HG03175 (cell line): ENCODE measurements around the gene KREMEN1.
A peak's percentile ranks its signal among the peaks of the same experiment; 100 is the strongest.

ENCODE experiments used
- ATAC-seq: cut with Tn5 transposase; IDR thresholded peaks from one replicate; pipeline ENCODE4 v1.9.1; 2021; ENCODE audit warnings: mild to moderate bottlenecking, moderate library complexity; ENCODE audit not compliant: unreplicated experiment

The KREMEN1 gene

DNA sequence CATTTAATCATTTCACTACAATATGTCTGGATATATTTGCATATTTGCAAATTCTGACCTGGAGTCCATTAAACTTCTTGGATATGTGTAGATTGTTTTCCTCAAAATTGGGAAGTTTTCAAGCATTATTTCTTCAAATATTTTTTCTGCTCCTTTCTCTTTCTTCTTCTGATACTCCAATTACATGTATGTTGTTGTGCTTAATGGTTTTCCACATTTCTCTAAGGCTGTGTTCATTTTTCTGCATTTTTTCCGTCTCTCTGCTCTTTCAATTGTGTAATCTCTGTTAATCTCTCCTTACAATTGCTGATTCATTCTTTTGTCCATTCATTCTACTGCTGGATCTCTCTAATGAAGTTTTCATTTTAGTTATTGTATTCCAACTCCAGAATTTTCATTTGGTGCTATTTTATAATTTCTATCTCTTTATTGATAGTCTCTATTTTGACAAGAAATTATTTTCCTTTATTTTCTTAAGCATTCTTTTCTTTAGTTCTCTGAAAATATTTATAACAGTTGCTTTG is 102.5 kb downstream of the KREMEN1 start:
- no peak for ATAC-seq

DNA sequence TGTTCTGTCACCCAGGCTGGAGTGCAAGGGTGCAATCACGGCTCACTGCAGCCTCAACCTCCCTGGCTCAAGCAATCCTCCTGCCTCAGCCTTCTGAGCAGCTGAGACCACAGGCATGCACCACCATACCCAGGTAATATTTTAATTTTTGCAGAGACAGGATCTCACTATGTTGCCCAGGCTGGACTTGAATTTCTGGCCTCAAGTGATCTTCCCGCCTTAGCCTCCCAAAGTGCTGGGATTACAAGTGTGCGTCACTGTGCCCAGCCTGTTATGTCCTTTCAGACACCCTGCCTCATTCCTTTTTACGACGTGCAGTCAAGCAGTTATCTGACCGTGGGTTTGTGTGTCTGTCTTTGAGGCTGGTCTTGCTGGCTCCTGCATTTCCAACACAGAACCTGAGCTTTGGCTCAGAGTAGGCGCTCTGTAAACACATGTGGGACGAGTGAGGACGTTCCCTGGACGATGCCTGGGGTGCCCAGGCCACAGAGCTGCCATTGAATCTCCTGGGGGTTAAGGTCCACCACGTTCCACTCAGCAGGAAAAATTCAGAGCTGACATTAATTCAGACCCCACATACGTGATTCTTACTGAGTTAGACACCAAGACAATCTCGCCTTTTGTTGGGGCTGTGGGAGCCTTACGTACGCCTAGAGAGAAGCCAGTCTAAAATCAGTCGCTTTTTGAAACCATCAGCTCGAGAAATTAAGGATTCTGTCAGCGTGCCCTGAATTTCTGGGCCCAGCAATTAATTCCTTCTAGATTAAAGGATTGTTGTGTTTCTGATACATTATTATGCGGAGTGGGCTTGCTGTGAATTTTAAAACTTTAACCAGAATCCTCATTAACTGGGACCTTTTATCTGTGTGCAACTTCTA is 111.4 kb downstream of the KREMEN1 start:
- ATAC-seq, result no peak

DNA sequence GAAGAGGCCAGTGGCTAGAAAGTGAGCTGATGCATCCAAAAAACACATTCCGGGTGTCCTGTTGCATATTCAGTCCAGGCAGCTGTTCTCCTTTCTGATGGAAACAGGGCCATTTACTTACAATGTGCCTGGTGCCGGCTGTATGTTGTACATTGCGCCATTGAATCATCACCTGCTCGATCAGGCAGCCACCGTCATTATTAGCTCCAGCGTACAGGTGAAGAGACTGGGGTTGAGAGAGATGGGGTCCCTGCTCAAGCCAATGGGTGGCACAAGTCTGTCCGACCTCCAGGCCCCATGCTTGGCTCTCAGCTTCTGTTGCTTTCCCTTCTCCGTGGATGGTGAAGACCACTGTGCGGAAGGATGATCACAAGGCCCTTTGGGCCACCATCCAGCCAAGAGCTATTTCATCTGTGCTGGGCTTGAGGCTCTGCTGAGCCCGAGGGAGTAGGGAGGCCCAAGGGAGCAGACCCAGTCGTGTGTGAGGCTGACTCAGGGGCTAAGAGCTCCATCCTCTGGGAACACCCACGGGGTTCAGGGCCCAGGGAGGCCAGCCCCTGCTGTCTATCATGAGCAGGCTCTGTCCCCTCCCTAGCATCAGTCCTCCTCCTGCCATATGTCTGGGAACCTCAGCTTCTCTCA is 112.1 kb downstream of the KREMEN1 start:
- ATAC-seq, result no peak

DNA sequence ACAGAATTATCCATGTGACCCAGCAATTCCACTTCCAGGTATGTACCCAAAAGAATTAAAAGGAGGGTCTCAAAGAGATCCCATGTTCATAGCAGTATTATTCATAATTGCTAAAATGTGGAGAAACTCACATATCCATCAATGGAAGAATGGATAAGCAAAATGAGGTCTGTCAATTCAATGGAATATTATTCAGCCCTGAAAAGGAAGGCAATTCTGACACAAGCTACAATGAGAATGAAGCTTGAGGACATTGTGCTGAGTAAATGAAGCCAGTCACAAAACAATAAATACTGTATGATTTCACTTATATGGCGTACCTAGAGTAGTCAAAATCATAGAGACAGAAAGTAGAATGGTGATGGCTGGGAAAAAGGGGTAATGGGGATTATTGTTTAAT is 113.5 kb downstream of the KREMEN1 start:
- ATAC-seq, result no peak

DNA sequence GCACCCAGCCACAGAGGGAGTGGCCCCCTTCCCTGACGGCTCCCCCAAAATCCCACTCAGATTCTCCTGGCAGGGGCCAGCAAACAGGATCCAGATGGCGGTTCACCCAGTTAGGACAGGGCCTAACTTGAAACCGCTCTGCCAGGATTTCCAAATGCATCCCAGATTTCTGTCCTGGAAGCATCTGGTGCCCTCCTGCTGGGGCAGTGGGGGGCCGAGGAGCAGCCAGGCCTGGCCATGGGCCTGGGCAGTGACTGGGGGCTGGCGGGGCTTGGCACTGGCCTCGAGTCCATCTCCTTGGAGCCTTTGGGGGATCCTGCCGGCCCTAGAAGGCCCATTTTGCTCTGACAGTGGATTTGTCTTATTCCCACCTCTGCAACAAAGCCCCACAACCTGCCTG is 115.0 kb downstream of the KREMEN1 start:
- ATAC-seq, result no peak

DNA sequence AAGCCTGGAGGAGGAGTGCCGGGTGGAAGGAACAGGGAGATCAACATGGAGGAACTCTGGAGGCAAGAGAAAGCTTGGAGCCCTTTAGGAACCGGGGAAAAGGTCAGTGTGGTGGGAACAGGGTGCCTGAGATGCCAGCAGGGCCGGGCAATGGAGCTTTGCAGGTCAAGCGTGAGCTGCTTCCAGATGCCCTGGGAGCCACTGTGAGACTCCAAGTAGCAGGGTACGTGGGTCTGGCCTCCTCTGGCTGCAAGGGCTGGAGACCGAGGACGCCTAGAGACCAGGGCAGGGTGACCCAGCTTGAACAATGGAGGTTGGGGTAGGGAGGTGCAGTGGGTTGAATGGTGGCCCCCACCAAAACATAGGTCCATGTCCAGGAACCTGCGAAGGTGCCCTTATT is 117.2 kb downstream of the KREMEN1 start:
- ATAC-seq, result no peak

DNA sequence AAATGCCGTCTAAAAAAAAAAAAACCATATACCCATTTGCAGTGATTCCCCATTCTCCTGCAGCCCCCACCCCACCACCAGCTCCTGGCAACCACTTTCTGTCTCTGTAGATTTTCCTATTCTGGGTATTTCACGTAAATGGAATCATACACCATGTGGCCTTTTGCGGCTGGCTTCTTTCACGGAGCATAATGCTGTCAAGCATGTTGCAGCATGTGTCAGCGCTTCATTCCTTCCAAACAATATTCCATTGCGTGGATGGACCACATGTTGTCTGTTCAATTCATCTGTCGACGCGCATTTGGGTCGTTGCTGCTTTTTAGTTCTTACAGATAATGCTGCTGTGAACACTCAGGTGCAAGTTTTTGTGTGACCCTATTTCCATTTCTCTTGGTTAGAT is 118.1 kb downstream of the KREMEN1 start:
- no peak for ATAC-seq

DNA sequence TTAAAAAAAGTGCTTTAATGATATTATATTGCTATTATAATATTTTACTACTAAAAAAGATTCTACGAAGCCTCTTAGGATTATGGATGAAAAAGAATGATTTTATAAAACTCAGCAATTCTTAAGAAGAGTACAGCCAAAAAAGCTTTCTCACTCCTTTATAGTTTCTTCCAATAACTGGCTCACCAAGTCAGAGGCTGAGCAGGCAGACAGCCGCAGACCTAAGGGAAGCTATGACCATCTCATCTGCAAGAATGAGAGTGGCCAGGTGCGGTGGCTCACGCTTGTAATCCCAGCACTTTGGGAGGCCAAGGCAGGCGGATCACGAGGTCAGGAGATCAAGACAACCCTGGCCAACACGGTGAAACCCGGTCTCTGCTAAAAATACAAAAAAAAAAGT is 120.2 kb downstream of the KREMEN1 start:
- ATAC-seq, result no peak

DNA sequence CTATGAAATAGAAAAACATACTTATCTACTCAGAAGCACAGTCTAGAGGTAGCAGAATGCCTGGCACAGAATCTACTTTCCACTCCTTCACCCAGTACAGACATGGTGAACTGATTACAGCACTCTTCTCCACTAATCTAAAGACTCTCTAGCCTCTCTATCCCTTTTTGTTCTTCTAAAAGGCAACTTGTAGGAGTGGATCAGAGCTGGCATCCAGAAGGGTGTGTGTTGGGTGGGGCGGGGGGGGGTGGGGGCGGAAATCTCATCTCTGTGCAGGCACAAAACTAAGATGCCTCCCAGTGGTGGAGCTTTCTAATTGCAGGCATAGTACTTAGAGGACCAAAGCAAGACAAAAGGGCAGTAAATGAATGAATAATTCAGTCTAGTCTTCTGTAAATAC is 121.3 kb downstream of the KREMEN1 start:
- ATAC-seq, result no peak

DNA sequence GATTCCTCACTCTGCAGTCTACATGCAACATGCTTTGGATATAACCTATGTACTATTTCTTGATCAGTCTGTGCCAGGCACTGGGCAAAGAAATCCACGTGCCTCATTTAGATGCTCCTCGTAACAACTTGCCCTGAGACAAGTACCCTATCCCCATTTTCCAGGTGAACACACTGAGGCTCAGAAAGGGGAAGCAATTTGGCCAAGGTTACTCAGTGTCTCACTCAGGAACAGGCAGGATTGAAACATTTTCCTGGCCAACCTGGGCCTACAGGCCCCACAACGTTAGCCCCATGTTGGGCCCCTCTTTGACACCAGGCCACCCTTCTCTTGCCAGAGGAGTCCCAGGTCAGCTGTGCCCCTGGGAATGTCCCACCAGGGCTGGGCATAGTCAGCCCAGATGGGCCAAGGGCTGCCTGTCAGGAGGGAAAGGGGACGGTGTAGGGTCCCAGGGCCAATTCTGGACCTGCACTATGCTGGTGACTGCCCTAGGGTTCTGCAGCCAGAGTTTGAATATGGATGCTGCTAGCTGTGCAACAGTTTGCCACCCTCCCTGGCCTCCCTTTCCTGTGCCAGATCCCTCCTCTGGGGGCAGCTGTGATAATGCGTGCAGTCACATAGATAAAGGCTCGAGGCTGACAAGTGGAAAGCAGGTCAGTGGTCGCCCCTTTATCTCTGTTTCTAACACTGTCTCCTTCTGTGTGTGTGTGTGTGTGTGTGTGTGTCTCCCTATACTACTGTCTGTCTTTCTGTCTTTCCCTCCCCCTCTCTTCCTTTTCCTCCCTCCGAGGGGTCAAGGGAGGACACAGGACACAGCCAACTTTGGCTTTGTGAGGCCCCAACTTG is 122.5 kb downstream of the KREMEN1 start:
- ATAC-seq, result no peak

DNA sequence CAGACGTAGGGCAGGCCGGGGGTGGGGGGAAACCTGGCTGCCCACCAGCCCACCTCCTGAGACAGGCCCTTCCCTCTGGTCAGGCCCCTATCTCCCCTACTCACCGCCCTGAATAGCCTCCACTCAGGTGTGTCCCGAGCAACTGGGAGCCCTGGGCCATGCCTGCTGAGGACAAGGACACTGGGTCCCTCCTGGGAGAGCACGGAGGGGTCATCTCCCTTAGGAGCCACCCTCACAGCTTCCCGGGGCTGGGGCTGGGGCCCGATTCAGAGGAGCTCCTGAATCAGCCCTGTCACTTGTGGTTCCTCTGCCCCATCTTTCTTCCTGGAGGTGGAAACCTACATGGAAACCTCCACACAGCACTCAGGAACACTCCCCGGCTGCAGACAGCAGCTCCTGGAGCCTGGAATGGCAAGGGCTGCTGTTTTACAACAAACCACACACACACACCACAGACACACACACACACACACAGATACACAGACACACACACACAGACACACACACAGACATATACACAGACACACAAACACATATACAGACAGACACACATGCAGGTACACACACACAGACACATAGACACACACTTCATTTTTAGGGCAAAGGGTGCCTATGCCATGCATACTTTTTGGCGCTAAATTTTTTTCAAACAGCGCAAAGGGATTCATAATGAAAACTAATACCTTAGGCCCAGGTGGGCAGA is 123.3 kb downstream of the KREMEN1 start:
- no peak for ATAC-seq

DNA sequence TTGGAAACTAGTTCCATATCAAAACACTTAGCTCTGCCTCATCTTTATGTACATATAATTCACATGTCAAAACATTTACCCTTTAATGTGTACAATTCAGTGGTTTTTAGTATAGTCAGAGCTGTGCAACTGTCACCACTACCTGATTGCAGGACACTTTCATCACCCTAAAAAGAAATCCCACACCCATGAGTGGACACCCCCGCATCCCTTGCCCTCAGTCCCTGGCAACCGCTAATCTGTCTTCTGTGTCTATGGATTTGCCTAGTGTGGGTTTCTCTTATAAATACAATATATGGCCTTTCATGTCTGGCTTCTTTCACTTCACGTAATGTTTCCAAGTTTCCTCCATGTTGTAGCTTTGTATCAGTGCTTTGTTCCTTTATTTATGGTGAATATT is 124.3 kb downstream of the KREMEN1 start:
- no peak for ATAC-seq

DNA sequence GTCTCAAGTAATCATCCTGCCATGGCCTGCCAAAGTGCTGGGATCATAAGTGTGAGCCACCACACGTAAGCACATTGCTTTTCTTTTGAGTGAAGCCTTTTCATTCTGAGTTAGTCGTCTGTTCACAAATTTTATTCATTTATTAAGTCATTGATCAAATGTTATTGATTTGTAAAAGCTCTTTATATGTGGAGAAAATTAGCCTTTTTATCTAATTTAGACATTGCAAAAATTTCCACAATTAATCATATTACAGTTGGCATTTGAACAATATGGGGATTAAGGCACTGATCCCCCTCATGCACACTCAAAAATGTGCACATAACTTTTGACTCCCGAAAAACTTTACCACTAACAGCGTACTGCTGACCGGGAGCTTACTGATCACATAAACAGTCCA is 125.4 kb downstream of the KREMEN1 start:
- ATAC-seq, result no peak

DNA sequence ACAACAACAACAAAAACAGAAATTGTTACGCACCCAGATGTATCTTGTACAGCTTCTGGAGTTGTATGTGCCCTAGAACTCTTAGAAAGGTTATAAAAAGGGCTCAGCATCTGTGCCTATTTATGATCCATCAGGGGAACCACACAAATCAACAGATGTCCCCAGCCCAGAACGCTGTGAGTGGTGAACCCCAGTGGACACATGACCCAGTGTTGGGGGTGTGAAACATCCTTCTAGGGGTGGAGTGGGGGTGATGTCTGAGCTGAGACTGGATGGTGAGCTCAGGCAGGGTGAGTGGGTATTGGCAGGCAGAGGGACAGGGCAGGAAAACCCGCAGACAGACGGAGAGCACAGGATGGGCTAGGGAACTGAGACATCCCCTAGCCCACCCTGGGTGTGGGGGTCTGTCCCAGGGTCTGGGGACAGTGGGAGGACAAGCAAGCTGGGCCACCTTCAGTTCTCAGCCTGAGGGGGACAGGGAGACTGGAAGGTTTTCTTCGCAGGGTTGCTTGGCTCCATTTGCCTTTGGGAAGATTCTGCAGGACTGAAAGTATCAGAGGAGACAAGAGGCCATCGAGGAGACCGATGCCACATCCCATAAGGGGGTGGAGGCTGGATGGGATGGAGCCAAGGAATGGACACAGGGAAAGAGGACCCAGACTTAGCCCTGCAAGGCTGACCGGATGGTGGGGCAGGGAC is 127.0 kb downstream of the KREMEN1 start:
- ATAC-seq, result no peak

DNA sequence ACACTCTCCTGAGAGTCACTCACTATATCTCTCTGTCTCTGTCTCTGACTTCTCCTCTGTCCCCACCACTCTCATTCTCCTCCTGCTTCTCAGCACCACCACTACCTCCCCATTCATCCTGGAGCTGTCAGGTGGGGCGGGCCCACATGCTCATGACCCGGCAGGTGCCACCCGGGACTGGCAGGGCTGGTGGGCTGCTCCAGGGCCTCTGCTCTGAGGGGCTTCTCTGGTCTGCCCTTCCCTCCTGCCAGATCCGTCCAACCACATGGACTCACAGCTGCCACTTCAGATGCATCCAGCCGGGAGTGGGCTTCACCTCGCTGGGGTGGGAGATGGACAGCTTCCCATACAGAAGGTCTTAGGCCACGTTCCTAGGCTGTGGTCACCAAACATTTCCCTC is 128.1 kb downstream of the KREMEN1 start:
- ATAC-seq, result no peak

DNA sequence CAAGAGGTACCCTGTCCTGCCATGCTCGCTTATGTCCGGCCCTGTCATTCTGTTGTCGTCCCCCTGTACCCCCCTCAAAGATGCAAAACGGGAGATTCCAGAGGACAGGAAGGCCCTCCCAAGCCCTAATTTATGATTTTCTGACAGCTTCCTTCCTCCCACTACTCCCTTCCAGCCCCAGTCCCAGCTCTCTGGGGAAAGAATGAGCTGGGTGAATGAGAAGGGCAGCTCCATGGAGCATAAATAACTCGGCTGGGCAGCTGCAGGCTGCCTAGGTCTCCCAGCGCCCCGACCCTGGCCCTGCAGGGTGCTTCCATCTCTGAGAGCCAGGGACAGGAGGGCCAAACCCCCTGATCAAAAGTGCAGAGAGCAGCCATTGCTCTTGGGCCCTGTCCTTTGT is 128.9 kb downstream of the KREMEN1 start:
- no peak for ATAC-seq

DNA sequence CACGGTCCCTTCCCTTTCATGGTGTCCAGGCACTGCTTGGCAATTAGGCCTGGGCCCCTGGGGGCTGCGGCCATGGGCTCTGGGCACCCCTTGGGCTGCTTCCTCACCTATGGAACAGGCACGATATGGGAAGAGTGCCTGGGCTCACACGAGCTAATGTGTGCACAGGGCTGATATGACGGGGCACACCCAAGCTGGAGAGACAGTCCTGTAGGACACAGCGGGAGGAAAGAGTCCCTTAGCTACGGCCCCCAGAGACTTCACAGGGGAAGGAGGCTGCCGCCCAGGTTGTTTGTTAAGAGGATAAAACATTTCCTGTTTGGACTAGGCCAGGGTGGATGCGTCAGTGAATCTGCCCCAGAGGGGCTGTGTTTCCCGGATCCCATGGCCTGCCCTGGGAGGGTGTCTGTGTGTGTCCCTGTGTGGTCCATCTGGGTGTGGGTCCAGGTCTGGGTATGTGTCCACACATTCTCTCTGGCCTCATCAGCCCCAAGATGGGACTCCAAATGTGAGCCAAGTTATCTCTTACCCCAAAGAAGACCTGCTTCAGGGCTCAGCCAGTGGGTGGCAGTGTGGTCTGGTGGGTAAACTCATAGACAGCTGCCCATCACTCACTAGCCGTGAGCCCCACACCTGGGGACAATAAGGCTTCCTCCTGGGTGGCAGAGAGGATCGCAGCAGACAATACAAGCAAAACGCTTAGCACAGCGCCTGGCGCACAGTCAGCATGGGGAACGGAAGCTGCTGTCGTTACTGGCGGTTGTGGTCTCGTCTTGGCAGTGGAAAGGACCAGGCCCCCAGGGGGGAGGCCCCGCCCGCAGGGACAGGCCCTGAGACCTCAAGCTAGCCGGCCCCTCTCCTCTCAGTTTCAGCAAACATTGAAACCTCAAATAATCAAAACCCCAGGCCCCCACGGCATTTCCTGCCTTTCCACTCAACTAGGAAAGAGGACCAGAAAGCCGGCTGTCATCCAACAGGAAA is 129.7 kb downstream of the KREMEN1 start:
- peak; percentile 64 for ATAC-seq

DNA sequence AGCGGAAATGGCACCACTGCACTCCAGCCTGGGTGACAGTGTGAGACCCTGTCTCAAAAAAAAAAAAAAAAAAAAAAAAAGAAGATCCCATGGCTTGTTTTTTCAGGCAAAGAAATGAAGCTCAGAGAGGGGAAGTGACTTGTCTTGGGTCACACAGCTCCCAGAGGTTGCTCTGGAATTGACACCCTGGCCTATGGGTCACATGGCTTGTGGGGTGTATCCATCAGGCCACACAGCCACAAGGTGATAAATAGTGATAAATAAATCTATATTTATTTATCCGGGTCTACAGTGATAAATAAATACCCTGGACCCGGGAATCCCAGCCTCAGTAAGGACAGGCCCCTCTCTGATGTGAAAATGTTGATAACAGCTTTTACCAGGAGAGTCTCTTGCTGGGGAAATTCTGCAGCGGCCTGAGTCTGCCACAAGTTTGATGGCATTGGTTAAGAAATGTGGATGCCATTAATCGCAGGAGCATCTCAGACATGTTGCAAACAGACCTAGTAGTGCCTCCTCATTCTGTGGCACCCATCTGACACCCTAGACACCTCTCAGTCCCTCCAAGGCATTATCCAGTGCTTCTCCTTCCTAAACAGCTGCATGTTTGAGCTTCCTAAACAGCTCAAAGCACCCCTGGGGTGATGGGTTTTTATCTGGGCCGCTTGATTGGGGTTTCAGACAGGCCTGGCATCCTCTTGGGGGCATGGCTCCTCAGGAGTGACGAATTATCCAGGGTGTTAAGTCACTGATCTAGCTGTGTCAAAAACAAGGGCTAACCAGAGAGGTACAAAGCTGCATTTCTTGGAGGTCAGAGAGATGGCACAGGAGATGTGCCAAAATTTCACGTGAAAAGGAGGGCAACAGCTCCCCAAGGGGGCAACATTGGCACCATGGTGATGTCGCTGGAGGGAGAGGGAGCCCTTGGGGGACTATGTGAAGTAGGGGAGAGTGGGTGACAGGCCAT is 130.9 kb downstream of the KREMEN1 start:
- ATAC-seq, result no peak
